Left ventricle myocardium inferior (tissue), 1 donor: ENCODE measurements around the gene KRT31. TPM values are rescaled to one million over a fixed set of nuclear protein-coding genes. Genes with fewer than 3 reads are reported as not detected.

Source experiments
- DNase-seq: peaks from one replicate; pipeline ENCODE4 v3.0.0-alpha.2; 2020
- H3K27ac ChIP-seq: fragments of 200-600 bp; replicated peaks from 2 replicates; pipeline ENCODE4 v1.8.0; 2021
- H3K27me3 ChIP-seq: fragments of 200-600 bp; 2 replicates; pipeline ENCODE4 v1.8.0; 2021; ENCODE audit warnings: low read depth
- H3K36me3 ChIP-seq: fragments of 200-600 bp; 2 replicates; pipeline ENCODE4 v1.8.0; 2021
- H3K4me1 ChIP-seq: fragments of 200-600 bp; 2 replicates; pipeline ENCODE4 v1.8.0; 2021
- H3K4me3 ChIP-seq: fragments of 200-600 bp; 2 replicates; pipeline ENCODE4 v1.8.0; 2021; ENCODE audit warnings: mild to moderate bottlenecking, moderate library complexity
- H3K9me3 ChIP-seq: fragments of 200-600 bp; replicated peaks from 2 replicates; pipeline ENCODE4 v1.8.0; 2021
- intact Hi-C: fragments of 100-400 bp; cut with micrococcal nuclease; formaldehyde crosslinking; loops from one replicate; pipeline ENCODE4 v1.11.0; 2022
- total RNA-seq: library from RNA; stranded (reverse); fragmentation: NEBNext Ultra II Directional; extraction: Animal tissue kit (Norgen Biotek cat#: 25700); gene quantifications from one replicate; pipeline ENCODE4 v1.2.1, GENCODE V29; 2021
- TF ChIP-seq, protein P1 (sequence below): fragments of 200-600 bp; IDR thresholded peaks from 2 replicates; pipeline ENCODE4 v1.8.0; 2021; ENCODE audit warnings: antibody characterized with exemption, mild to moderate bottlenecking, borderline replicate concordance
- donor health status: DM: no; HTN: yes; CAD: no; lungs with severe emphysema.

Gene KRT31
- total RNA-seq, 1 donor from 2014 or later = not detected

DNA sequence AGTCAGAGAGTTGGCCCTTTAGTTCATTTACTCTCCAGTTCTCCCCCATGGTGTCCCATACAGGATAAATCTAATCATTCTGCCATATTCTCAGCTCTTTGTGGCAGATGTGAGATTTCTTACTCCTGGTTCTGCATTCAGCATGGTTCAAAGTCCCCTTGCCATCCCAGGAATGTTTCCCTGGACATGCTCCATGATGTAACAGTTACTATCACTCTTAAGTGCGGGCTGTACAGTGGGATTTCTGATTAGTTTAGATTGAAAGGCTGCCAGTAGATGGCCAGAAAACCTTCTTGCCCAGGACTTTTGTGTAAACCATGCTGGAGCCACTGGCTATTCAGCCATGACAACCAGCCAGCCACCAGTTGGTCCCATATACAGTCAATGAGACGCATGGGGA is 16.6 kb upstream of the KRT31 start:
- Histone ChIP-seq H3K36me3 (no peaks in the 10 kb centered on the region), H3K27me3 (peaks cover 23% of the 10 kb centered on the region), H3K4me1 (peaks cover 13% of the 10 kb centered on the region), H3K27ac (no peak overlapping the region), H3K4me3 (no peak overlapping the region), H3K9me3 (peaks cover 6% of the 10 kb centered on the region)
- intact Hi-C loops = no loop called here
- no peak for DNase-seq
- TF ChIP-seq, protein P1, sequence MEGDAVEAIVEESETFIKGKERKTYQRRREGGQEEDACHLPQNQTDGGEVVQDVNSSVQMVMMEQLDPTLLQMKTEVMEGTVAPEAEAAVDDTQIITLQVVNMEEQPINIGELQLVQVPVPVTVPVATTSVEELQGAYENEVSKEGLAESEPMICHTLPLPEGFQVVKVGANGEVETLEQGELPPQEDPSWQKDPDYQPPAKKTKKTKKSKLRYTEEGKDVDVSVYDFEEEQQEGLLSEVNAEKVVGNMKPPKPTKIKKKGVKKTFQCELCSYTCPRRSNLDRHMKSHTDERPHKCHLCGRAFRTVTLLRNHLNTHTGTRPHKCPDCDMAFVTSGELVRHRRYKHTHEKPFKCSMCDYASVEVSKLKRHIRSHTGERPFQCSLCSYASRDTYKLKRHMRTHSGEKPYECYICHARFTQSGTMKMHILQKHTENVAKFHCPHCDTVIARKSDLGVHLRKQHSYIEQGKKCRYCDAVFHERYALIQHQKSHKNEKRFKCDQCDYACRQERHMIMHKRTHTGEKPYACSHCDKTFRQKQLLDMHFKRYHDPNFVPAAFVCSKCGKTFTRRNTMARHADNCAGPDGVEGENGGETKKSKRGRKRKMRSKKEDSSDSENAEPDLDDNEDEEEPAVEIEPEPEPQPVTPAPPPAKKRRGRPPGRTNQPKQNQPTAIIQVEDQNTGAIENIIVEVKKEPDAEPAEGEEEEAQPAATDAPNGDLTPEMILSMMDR = no peak

DNA sequence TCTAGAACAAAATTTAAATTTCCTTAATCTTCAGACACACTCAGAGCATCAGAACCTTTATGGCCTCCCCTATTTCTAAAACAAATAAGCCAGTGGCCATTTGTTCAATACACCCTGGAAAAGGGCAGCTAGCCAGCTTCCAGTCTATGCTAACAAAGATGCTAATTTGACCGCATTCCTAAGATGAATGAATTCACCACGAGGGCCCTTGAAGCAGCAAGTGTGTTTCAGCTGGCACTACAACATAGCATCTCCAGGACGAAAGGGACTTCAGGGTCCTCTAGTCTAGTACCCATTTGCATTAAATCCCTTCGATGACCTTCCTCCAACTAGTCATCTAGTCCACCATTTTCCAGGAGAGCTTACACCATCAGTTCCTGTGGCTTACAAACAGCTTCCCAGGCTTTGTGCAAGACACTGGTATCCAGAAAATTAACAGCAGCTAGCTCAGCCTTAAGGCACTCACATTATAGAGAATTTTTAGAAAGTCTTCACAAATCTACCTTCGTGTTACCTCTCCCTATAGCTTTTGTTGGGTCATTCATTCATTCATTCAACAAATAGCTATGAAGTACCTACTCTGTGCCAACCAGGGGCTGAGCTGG is 16.0 kb upstream of the KRT31 start:
- peaks cover 13% of the 10 kb centered on the region for H3K4me1 ChIP-seq
- H3K27me3 ChIP-seq = peaks cover 23% of the 10 kb centered on the region
- H3K9me3 ChIP-seq = peaks cover 6% of the 10 kb centered on the region
- intact Hi-C loops = no loop called here
- no peaks in the 10 kb centered on the region for H3K36me3 ChIP-seq
- TF ChIP-seq, protein P1 = no peak
- no peak overlapping the region for H3K27ac ChIP-seq
- DNase-seq = no peak
- H3K4me3 ChIP-seq = no peak overlapping the region

DNA sequence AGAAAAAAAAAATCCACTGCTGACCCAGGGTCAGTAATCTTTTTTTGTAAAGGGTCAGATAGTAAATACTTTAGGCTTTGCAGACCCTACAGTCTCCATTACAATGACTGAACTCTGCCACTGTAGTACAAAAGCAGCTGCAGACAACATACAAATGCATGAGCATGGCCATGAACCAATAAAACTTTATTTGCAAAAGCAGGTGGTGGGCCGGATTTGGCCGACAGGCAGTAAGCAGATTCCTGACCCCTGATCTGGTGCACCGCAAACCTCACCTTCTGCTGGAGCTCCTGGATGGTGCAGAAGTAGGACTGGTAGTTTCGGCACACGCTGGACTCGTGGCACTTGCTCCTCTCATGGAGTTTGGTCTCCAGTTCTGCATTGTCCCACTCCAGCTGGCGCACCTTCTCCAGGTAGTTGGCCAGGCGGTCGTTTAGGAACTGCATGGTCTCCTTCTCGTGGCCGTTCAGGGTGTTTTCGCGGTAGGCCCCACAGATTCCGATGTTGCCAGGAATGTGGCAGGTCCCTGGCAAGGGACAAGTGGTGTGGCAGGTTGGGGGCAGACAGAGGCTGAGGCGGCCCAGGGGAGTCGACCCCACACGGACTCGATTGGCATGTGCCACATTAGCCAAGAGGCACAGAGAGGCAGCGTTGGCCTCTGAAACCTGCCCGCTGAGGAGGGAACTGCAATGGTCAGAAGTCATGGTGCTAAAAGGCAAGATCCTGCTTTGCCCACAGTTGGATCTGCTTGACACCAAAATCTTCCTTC is 13.8 kb upstream of the KRT31 start:
- Histone ChIP-seq H3K36me3 (no peaks in the 10 kb centered on the region), H3K27me3 (peaks cover 31% of the 10 kb centered on the region), H3K27ac (no peak overlapping the region), H3K4me3 (no peak overlapping the region), H3K9me3 (peaks cover 6% of the 10 kb centered on the region), H3K4me1 (peaks cover 6% of the 10 kb centered on the region)
- DNase-seq = no peak
- intact Hi-C loops = no loop called here
- TF ChIP-seq, protein P1 = no peak

DNA sequence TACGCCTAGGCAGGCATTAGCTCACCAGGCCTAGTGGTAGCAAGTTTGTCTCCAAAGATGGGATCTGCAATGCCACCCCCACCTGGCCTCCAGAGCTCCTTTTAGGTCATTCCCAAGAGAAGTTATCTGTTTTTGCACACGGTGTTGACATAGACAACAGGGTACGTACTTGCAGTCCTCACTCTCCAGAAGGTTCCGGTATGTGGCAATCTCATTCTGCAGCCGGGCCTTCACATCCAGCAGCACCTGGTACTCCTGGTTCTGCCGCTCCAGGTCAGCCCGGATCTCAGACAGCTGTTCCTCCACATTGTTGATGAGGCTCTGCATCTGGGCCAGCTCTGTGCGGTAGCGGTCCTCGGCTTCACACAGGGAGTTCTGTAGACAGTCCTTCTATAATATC is 9.8 kb upstream of the KRT31 start:
- Histone ChIP-seq H3K36me3 (no peaks in the 10 kb centered on the region), H3K4me3 (no peak overlapping the region), H3K27me3 (peaks cover 42% of the 10 kb centered on the region), H3K4me1 (peaks cover 8% of the 10 kb centered on the region), H3K9me3 (peaks cover 3% of the 10 kb centered on the region), H3K27ac (no peak overlapping the region)
- TF ChIP-seq, protein P1 = no peak
- no peak for DNase-seq
- intact Hi-C loops = no loop called here

DNA sequence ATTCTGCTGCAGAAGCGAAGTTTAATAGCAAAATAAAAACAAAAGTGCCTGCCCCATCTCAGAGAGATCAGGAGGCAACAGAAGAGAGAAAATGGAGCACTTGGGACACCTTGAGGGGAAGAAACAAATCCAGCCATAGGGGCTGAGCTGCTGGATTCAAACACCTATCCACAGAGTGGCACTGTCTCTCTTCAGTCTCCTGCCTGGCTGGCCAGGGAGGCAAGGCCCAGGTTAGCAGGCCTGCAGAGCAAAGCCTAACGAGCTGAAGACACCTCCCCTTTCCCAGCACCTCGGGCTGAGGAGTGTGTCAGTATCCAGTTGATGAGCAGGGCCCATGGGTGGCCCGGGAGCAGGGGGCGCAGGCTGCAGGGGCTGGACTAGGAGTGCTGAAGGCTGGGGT is 8.8 kb upstream of the KRT31 start:
- no peak for DNase-seq
- H3K9me3 ChIP-seq = no peaks in the 10 kb centered on the region
- peaks cover 8% of the 10 kb centered on the region for H3K4me1 ChIP-seq
- no peak overlapping the region for H3K27ac ChIP-seq
- intact Hi-C loops = no loop called here
- TF ChIP-seq, protein P1 = no peak
- H3K36me3 ChIP-seq = no peaks in the 10 kb centered on the region
- H3K4me3 ChIP-seq = no peak overlapping the region
- peaks cover 52% of the 10 kb centered on the region for H3K27me3 ChIP-seq
